H1 (cell line): Measurements from ENCODE around the gene WDR64. TPM values are rescaled to one million over a fixed set of nuclear protein-coding genes. Genes with fewer than 3 reads are reported as not detected.

Experiments used
- CTCF ChIA-PET: fragments of 300-600 bp; sonication (Branson Sonifier 250); formaldehyde crosslinking; loops from one replicate; lab custom pipeline; 2021; ENCODE audit not compliant: partially characterized antibody; lab: Charles Lee
- POLR2A ChIA-PET: fragments of 300-600 bp; sonication (Branson Sonifier 250); formaldehyde crosslinking; loops from one replicate; lab custom pipeline; 2021; ENCODE audit warnings: inconsistent platforms; ENCODE audit not compliant: partially characterized antibody; lab: Charles Lee
- DNase-seq, 2 experiments: peaks; one replicate each; pipeline versions ENCODE4 v3.0.0 to v3.0.0-alpha.2; 2010 to 2022; ENCODE audit warnings: low spot score in 2 of 2, low read depth in 1 of 2, mixed read lengths in 1 of 2
- FAIRE-seq: peaks from 2 replicates; lab custom pipeline; 2011; peaks lifted over from hg19 to GRCh38; lab: Jason Lieb, UNC
- H2AFZ ChIP-seq: 2 replicates; pipeline ENCODE4 v1.8.1; 2012; ENCODE audit warnings: low read length, inconsistent platforms
- H2AK5ac ChIP-seq: 2 replicates; pipeline ENCODE4 v1.6.1; 2013; ENCODE audit warnings: low read depth, low read length
- H2BK120ac ChIP-seq: replicated peaks from 2 replicates; pipeline ENCODE3; 2013; ENCODE audit warnings: low read depth, low read length, inconsistent platforms
- H2BK12ac ChIP-seq: 2 replicates; pipeline ENCODE4 v1.6.1; 2013; ENCODE audit warnings: low read depth, low read length
- H2BK15ac ChIP-seq: 2 replicates; pipeline ENCODE4 v1.6.1; 2013; ENCODE audit warnings: low read length
- H2BK20ac ChIP-seq: 2 replicates; pipeline ENCODE4 v1.6.1; 2013; ENCODE audit warnings: low read length
- H2BK5ac ChIP-seq: 2 replicates; pipeline ENCODE4 v1.6.1; 2013; ENCODE audit warnings: low read depth, low read length
- H3K14ac ChIP-seq: 2 replicates; pipeline ENCODE4 v1.6.1; 2013; ENCODE audit warnings: inconsistent platforms; ENCODE audit not compliant: insufficient read length
- H3K18ac ChIP-seq: 2 replicates; pipeline ENCODE4 v1.6.1; 2013; ENCODE audit warnings: low read length; ENCODE audit errors: extremely low read depth
- H3K23ac ChIP-seq: 2 replicates; pipeline ENCODE4 v1.6.1; 2013; ENCODE audit warnings: inconsistent platforms; ENCODE audit not compliant: insufficient read length
- H3K23me2 ChIP-seq: 2 replicates; pipeline ENCODE4 v1.6.1; 2013; ENCODE audit warnings: low read depth, low read length
- H3K27ac ChIP-seq: 2 replicates; pipeline ENCODE4 v1.6.1; 2011; ENCODE audit warnings: low read depth, low read length, inconsistent platforms
- H3K27me3 ChIP-seq, 4 experiments: replicated peaks in 1 of 4; 1 replicate in 1 of 4; 2 replicates in 3 of 4; pipeline versions ENCODE4 v1.6.1 to v1.8.1; 2011 to 2013; ENCODE audit warnings: low read length in 3 of 4, mild to moderate bottlenecking in 3 of 4, inconsistent platforms in 2 of 4, mixed read lengths in 2 of 4, moderate library complexity in 1 of 4; ENCODE audit not compliant: control insufficient read depth in 3 of 4, insufficient read depth in 3 of 4; ENCODE audit errors: extremely low read depth in 1 of 4
- H3K36me3 ChIP-seq, 4 experiments: 2 replicates each; pipeline versions ENCODE4 v1.6.1 to v1.8.1; 2011 to 2013; ENCODE audit warnings: mild to moderate bottlenecking in 4 of 4, low read length in 3 of 4, moderate library complexity in 2 of 4, control low read depth in 1 of 4, inconsistent platforms in 1 of 4; ENCODE audit not compliant: insufficient read depth in 4 of 4, control insufficient read depth in 2 of 4
- H3K4ac ChIP-seq: replicated peaks from 2 replicates; pipeline ENCODE3; 2013; ENCODE audit warnings: low read length, low read depth, mixed read lengths, inconsistent platforms; ENCODE audit not compliant: insufficient read length
- H3K4me1 ChIP-seq, 4 experiments: replicated peaks in 1 of 4; 1 replicate in 1 of 4; 2 replicates in 3 of 4; pipeline versions ENCODE4 v1.6.1 to v1.8.1; 2011 to 2013; ENCODE audit warnings: low read length in 3 of 4, inconsistent platforms in 2 of 4, mixed read lengths in 1 of 4; ENCODE audit not compliant: insufficient read depth in 4 of 4, control insufficient read depth in 3 of 4
- H3K4me2 ChIP-seq, 2 experiments: 2 replicates each; pipeline versions ENCODE4 v1.6.1 to v1.8.1; 2011 to 2013; ENCODE audit warnings: low read depth in 2 of 2, low read length in 2 of 2, control low read depth in 1 of 2, inconsistent platforms in 1 of 2, mild to moderate bottlenecking in 1 of 2; ENCODE audit not compliant: insufficient read depth in 1 of 2
- H3K4me3 ChIP-seq, 4 experiments: fragments of 200-600, 300-600 bp in 1 of 4; sonication (generic), shearing (Covaris generic), sonication (Bioruptor Twin) in 1 of 4; 2 replicates each; pipeline versions ENCODE4 v1.5.1 to v1.8.1; 2011 to 2016; ENCODE audit warnings: low read length in 4 of 4, low read depth in 3 of 4, control low read depth in 2 of 4, inconsistent platforms in 2 of 4, mild to moderate bottlenecking in 2 of 4, mixed read lengths in 1 of 4, moderate library complexity in 1 of 4; ENCODE audit not compliant: insufficient read depth in 2 of 4; ENCODE audit errors: extremely low read depth in 1 of 4
- H3K56ac ChIP-seq: replicated peaks from 2 replicates; pipeline ENCODE3; 2013; ENCODE audit warnings: low read depth, mild to moderate bottlenecking, mixed read lengths, low read length, inconsistent platforms; ENCODE audit not compliant: insufficient read length
- H3K79me1 ChIP-seq: 2 replicates; pipeline ENCODE4 v1.6.1; 2013; ENCODE audit warnings: low read depth, low read length, control low read depth
- H3K79me2 ChIP-seq, 2 experiments: 2 replicates each; pipeline versions ENCODE4 v1.6.1 to v1.8.1; 2012 to 2013; ENCODE audit warnings: low read length in 2 of 2, mild to moderate bottlenecking in 2 of 2, inconsistent platforms in 1 of 2; ENCODE audit not compliant: insufficient read depth in 2 of 2, control insufficient read depth in 1 of 2
- H3K9ac ChIP-seq, 4 experiments: replicated peaks in 1 of 4; 1 replicate in 1 of 4; 2 replicates in 3 of 4; pipeline versions ENCODE4 v1.6.1 to v1.8.1; 2011 to 2013; ENCODE audit warnings: low read depth in 3 of 4, low read length in 3 of 4, control low read depth in 2 of 4, mild to moderate bottlenecking in 2 of 4, moderate library complexity in 2 of 4, inconsistent platforms in 1 of 4; ENCODE audit errors: extremely low read depth in 1 of 4
- H3K9me3 ChIP-seq, 2 experiments: 2 replicates each; pipeline versions ENCODE4 v1.6.1 to v1.8.1; 2012 to 2013; ENCODE audit warnings: mild to moderate bottlenecking in 2 of 2, moderate library complexity in 2 of 2, control low read depth in 1 of 2, inconsistent platforms in 1 of 2, low read depth in 1 of 2, low read length in 1 of 2, mixed read lengths in 1 of 2; ENCODE audit not compliant: insufficient read depth in 2 of 2
- H4K20me1 ChIP-seq, 2 experiments: replicated peaks in 1 of 2; 2 replicates each; pipeline versions ENCODE3 to v1.8.1; 2011 to 2013; ENCODE audit warnings: inconsistent platforms in 2 of 2, low read length in 2 of 2, mild to moderate bottlenecking in 1 of 2; ENCODE audit not compliant: insufficient read depth in 2 of 2, control insufficient read depth in 1 of 2
- H4K5ac ChIP-seq: 2 replicates; pipeline ENCODE4 v1.6.1; 2013; ENCODE audit warnings: low read length, low read depth, mixed read lengths, inconsistent platforms; ENCODE audit not compliant: insufficient read length
- H4K8ac ChIP-seq: 2 replicates; pipeline ENCODE4 v1.8.0; 2013; ENCODE audit warnings: mild to moderate bottlenecking, moderate library complexity, low read length, inconsistent platforms; ENCODE audit not compliant: insufficient read depth; ENCODE audit errors: extremely low read depth
- H4K91ac ChIP-seq: replicated peaks from 2 replicates; pipeline ENCODE3; 2013; ENCODE audit warnings: low read length, mixed read lengths, inconsistent platforms; ENCODE audit not compliant: insufficient read length
- KDM5A ChIP-seq: fragments of 200-600 bp; IDR thresholded peaks from 2 replicates; pipeline ENCODE4 v1.7.1; 2012; ENCODE audit warnings: mild to moderate bottlenecking, low read length, inconsistent platforms, mixed read lengths
- MAFK ChIP-seq: IDR thresholded peaks from 2 replicates; pipeline ENCODE4 v1.6.1; 2012; ENCODE audit warnings: low read depth, mild to moderate bottlenecking, improper control_type of control experiment, low read length
- WGBS, 2 experiments: shearing (Covaris generic) in 1 of 2; methylation state at CpG; one replicate each; pipeline versions ENCODE4 v1.1.6 to v1.1.7; 2013 to 2015; ENCODE audit warnings: low lambda C conversion rate in 2 of 2, mixed read lengths in 2 of 2, inconsistent platforms in 1 of 2, low coverage in 1 of 2, missing lambda C conversion rate in 1 of 2; ENCODE audit not compliant: insufficient replicate concordance in 2 of 2, insufficient coverage in 1 of 2, insufficient read length in 1 of 2; ENCODE audit errors: extremely low coverage in 1 of 2, missing lambda C conversion rate in 1 of 2; 5-methylcytosine and 5-hydroxymethylcytosine counted together
- polyA plus RNA-seq, 7 experiments: library from polyadenylated mRNA; depleted of rRNA in 3 of 7; stranded (reverse) in 5 of 7; unstranded in 2 of 7; fragments of >200 nt in 5 of 7; fragments of 200-250 nt in 2 of 7; gene quantifications; 1 replicate in 5 of 7; 2 replicates in 1 of 7; 4 replicates in 1 of 7; pipeline versions ENCODE4 v1.2.1 to v1.2.3, GENCODE V29; 2011 to 2013; ENCODE audit warnings: missing spikeins in 2 of 7, mixed read lengths in 2 of 7
- total RNA-seq: library from RNA; stranded (reverse); fragmentation: NEBNext Ultra II Directional; extraction: Animal tissue kit (Norgen Biotek cat#: 25700); gene quantifications from 2 replicates; pipeline ENCODE4 v1.2.1, GENCODE V29; 2021

The WDR64 gene
- total and polyA plus RNA-seq, 2 of the 8 experiments (the other 6 are each of a cell fraction or from before 2014, with no cell fraction given): 0.02 TPM; not detected in 1

DNA sequence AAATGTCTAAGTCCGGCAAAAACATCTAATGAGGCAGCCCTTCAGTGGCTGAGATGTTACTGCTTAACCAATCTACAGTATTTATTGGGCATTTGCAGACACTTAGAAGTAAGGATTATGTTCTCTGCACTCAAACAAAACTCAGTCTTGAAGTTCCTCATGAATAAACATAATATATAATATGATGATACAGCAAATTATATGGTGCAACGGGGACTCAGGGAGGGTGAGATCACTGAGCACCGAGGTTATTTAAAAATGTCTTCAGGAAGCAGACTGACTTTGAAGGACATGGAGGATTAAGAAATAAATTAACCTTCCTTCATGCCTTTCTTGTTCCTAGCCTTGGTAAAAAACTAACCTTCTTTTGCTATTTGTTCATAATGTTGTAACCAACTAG lies 27.9 kb downstream of the WDR64 start:
- Histone ChIP-seq H3K56ac (no peak overlapping the region), H3K79me1 (no peaks in the 10 kb centered on the region), H2BK120ac (no peak overlapping the region), H3K27me3 (no peaks in the 10 kb centered on the region), H3K9ac (no peak overlapping the region), H3K14ac (no peak overlapping the region), H2AK5ac (no peak overlapping the region), H3K4me2 (no peak overlapping the region), H2BK20ac (no peak overlapping the region), H2BK15ac (no peak overlapping the region), H2BK5ac (no peak overlapping the region), H2AFZ (no peak overlapping the region), H3K4ac (no peak overlapping the region), H4K8ac (no peak overlapping the region), H3K23ac (no peak overlapping the region), H3K4me1 (no peaks in the 10 kb centered on the region), H3K36me3 (no peaks in the 10 kb centered on the region), H3K4me3 (no peak overlapping the region), H4K5ac (no peak overlapping the region), H3K79me2 (no peaks in the 10 kb centered on the region), H3K18ac (no peak overlapping the region), H4K20me1 (peaks cover 0 to 2% of the 10 kb centered on the region in 2 experiments), H3K23me2 (no peaks in the 10 kb centered on the region), H3K27ac (no peak overlapping the region), H2BK12ac (no peak overlapping the region), H3K9me3 (no peaks in the 10 kb centered on the region), H4K91ac (no peak overlapping the region)
- 95% methylated on average over 3 of the region's 3 CpGs; no CpG with 5 or more reads in 1 of the 2 experiments for WGBS, 2 experiments
- TF ChIP-seq MAFK (peak; percentile 56; the same call in 1 of the 2 replicates), KDM5A (no peak)
- FAIRE-seq (no peak), DNase-seq (no peak)
- CTCF ChIA-PET: no interaction called here
- POLR2A ChIA-PET: no interaction called here
